Mucosa of descending colon (tissue), 3 donors: ENCODE measurements around the gene TSPAN18. TPM values are rescaled to one million over a fixed set of nuclear protein-coding genes. Genes with fewer than 3 reads are reported as not detected.

Source experiments
- ATAC-seq: fragments of 200-7000 bp; cut with Tn5 transposase; one replicate; pipeline ENCODE4 v1.9.1; 2020; ENCODE audit warnings: mild to moderate bottlenecking, moderate library complexity
- DNase-seq, 3 donors: peaks; one replicate each; pipeline ENCODE4 v3.0.0-alpha.2; 2020
- H3K36me3 ChIP-seq: fragments of 200-600 bp; one replicate; pipeline ENCODE4 v1.8.0; 2021; ENCODE audit warnings: low read depth, mild to moderate bottlenecking
- H3K4me1 ChIP-seq: fragments of 200-600 bp; one replicate; pipeline ENCODE4 v1.8.0; 2021; ENCODE audit warnings: low read depth, mild to moderate bottlenecking
- H3K4me3 ChIP-seq: fragments of 200-600 bp; one replicate; pipeline ENCODE4 v1.8.0; 2021; ENCODE audit warnings: mild to moderate bottlenecking
- H3K9me3 ChIP-seq: fragments of 200-600 bp; one replicate; pipeline ENCODE4 v1.8.0; 2021; ENCODE audit warnings: mild to moderate bottlenecking
- intact Hi-C, 2 donors: fragments of 100-400 bp; cut with DNase I in 1 of 2; cut with micrococcal nuclease in 1 of 2; formaldehyde crosslinking; loops; one replicate each; pipeline versions ENCODE4 v1.11.0 to v1.11.1; 2022; cut with DNase I, micrococcal nuclease
- total RNA-seq, 3 donors: library from RNA; stranded (reverse); fragmentation: NEBNext Ultra II Directional in 2 of 3; extraction: Animal tissue kit (Norgen Biotek cat#: 25700) in 2 of 3; gene quantifications; one replicate each; pipeline versions ENCODE4 v1.2.1 to v1.2.4, GENCODE V29; 2021 to 2023
- TF ChIP-seq, protein P1 (sequence below): fragments of 200-600 bp; IDR thresholded peaks from one replicate; pipeline ENCODE4 v1.8.0; 2022; ENCODE audit warnings: antibody characterized with exemption, mild to moderate bottlenecking
- donor health status: DM: no; HTN: no; CAD: no; lungs with moderate emphysema.
- donor health status: DM: no; HTN: no; CAD: no.
- donor health status: DM: no; HTN: yes; CAD: no.

The TSPAN18 gene
- total RNA-seq, 3 donors from 2014 or later: 3.6 to 63.2 (median 8.5) TPM

GRCh38 chr11:44849922-44850321, 123.2 kb downstream of the TSPAN18 start:
- Histone ChIP-seq H3K36me3 (no peaks in the 10 kb centered on the region), H3K9me3 (peaks cover 4% of the 10 kb centered on the region), H3K4me1 (no peaks in the 10 kb centered on the region), H3K4me3 (no peak overlapping the region)
- DNase-seq (no peak), ATAC-seq (no peak)
- intact Hi-C loops: no loop called here
- TF ChIP-seq, protein P1, sequence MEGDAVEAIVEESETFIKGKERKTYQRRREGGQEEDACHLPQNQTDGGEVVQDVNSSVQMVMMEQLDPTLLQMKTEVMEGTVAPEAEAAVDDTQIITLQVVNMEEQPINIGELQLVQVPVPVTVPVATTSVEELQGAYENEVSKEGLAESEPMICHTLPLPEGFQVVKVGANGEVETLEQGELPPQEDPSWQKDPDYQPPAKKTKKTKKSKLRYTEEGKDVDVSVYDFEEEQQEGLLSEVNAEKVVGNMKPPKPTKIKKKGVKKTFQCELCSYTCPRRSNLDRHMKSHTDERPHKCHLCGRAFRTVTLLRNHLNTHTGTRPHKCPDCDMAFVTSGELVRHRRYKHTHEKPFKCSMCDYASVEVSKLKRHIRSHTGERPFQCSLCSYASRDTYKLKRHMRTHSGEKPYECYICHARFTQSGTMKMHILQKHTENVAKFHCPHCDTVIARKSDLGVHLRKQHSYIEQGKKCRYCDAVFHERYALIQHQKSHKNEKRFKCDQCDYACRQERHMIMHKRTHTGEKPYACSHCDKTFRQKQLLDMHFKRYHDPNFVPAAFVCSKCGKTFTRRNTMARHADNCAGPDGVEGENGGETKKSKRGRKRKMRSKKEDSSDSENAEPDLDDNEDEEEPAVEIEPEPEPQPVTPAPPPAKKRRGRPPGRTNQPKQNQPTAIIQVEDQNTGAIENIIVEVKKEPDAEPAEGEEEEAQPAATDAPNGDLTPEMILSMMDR: no peak

DNA sequence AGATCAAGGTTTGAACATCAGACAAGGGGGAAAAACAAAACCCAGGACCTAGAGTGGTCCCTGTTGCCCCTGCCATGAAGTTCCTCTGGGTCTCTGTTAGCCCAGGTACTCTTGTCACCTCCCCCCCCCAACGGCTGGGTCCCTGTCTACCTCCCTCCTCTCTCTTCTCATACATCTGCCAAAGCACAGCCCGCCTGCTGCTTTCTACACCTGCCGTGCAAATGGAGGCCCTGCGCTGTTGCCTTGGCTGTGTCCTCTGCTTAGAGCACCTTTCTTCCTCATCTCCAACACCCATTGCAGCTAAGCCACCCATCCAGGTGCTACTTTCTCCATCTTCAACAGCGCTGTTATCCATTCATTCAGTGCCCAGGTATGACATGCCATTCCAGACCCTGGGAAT, 124.7 kb downstream of the TSPAN18 start:
- intact Hi-C loops: no loop called here
- TF ChIP-seq, protein P1: no peak
- Histone ChIP-seq H3K36me3 (no peaks in the 10 kb centered on the region), H3K4me3 (no peak overlapping the region), H3K4me1 (no peaks in the 10 kb centered on the region), H3K9me3 (peaks cover 4% of the 10 kb centered on the region)
- DNase-seq (no peak), ATAC-seq (no peak)

- no peak for DNase-seq
- H3K4me1 ChIP-seq: no peaks in the 10 kb centered on the region
- H3K9me3 ChIP-seq: peaks cover 2% of the 10 kb centered on the region
- H3K36me3 ChIP-seq: no peaks in the 10 kb centered on the region
- ATAC-seq: no peak
- intact Hi-C loops: no loop called here
- TF ChIP-seq, protein P1: no peak
- H3K4me3 ChIP-seq: no peak overlapping the region
These were observed 125.5 kb downstream of the TSPAN18 start for GRCh38 chr11:44852159-44852747.

DNA sequence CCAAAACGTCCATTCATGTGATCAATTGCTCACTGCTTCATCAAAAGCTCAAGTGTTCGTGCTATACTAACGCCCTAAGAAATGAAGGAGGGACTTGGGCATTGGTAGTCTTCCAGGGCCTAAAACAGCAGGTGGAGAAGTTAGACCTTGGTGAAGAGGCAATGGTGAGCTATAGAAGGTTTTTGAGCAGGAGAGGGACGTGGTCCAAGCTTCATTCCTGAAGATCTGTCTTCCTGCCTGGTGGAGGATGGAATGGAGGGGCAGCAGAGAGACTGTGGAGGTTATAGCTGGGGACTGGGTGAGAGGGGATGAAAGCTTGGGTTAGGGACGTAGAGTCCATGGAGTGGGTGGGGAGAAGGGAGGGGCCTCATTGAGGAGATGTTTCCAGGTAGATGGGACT, 126.2 kb downstream of the TSPAN18 start:
- Histone ChIP-seq H3K36me3 (no peaks in the 10 kb centered on the region), H3K9me3 (no peaks in the 10 kb centered on the region), H3K4me1 (no peaks in the 10 kb centered on the region), H3K4me3 (no peak overlapping the region)
- intact Hi-C loops: no loop called here
- no peak for ATAC-seq
- no peak for DNase-seq
- TF ChIP-seq, protein P1: no peak

GRCh38 chr11:44853666-44854065, 126.9 kb downstream of the TSPAN18 start:
- Histone ChIP-seq H3K9me3 (no peaks in the 10 kb centered on the region), H3K36me3 (no peaks in the 10 kb centered on the region), H3K4me1 (no peaks in the 10 kb centered on the region), H3K4me3 (no peak overlapping the region)
- ATAC-seq (no peak), DNase-seq (no peak)
- TF ChIP-seq, protein P1: no peak
- intact Hi-C loops: no loop called here

- TF ChIP-seq, protein P1: no peak
- DNase-seq: no peak
- H3K36me3 ChIP-seq: no peaks in the 10 kb centered on the region
- no peak overlapping the region for H3K4me3 ChIP-seq
- H3K4me1 ChIP-seq: no peaks in the 10 kb centered on the region
- ATAC-seq: no peak
- intact Hi-C loops: no loop called here
- H3K9me3 ChIP-seq: no peaks in the 10 kb centered on the region
These were observed 127.3 kb downstream of the TSPAN18 start for GRCh38 chr11:44854086-44854485.
